ENCODE data around the gene SPINK2. TPM values are rescaled to one million over a fixed set of nuclear protein-coding genes. Genes with fewer than 3 reads are reported as not detected.

SPINK2 gene
- total and polyA plus RNA-seq, 2 donors (not counting 3 experiments of a cell fraction or from before 2014, with no cell fraction given): 0.71 TPM; not detected in 1

DNA sequence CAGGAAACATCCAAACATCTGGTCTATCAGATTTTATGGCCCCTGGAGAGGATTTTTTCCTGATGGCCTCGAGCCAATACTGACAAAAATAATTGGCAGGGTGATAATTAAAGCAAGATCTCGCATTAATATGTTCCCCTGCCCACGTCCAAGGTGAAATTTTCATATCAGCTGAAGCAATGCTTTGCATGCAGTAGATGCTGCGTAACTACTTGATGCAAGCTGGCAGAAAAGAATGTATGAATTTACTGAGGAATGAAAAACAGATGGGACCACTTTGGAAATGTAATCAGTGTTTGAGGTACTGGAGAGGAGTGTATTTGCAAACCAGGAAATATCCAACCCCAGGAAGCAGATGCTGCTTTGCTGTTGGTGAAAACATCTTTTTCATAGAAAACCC is 49.4 kb upstream of the SPINK2 start:
- Histone ChIP-seq H3K36me3 (ENCODE audit: control insufficient read depth in 2 of 2, extremely low read depth in 1 of 2, insufficient read depth in 2 of 2, low read length in 2 of 2) (no peaks in the 10 kb centered on the region), H3K4me2 (ENCODE audit: insufficient read depth, low read length) (no peak overlapping the region), H3K4me1 (ENCODE audit: control insufficient read depth, extremely low read depth, insufficient read depth, low read length) (no peaks in the 10 kb centered on the region), H2AFZ (ENCODE audit: low read depth, low read length) (no peak overlapping the region), H3K9ac (replicated peaks; ENCODE audit: extremely low read depth, insufficient read depth, low read length) (no peak overlapping the region), H3K9me3 (replicated peaks; ENCODE audit: control insufficient read depth, insufficient read depth, low read length) (no peaks in the 10 kb centered on the region), H3K27me3 (ENCODE audit: control insufficient read depth in 2 of 2, insufficient read depth in 2 of 2, low read length in 2 of 2) (peaks cover 0 to 4% of the 10 kb centered on the region in 2 experiments), H3K79me2 (ENCODE audit: control insufficient read depth, insufficient read depth, low read length) (no peaks in the 10 kb centered on the region), H3K4me3 (replicated peaks in 1 of 3; ENCODE audit: insufficient read depth in 1 of 3, low read depth in 1 of 3, low read length in 3 of 3) (no peak overlapping the region), H4K20me1 (replicated peaks; ENCODE audit: control insufficient read depth, extremely low read depth, insufficient read depth, low read length) (no peaks in the 10 kb centered on the region), H3K27ac (ENCODE audit: insufficient read depth, low read depth, low read length) (no peak overlapping the region), H3K9me1 (replicated peaks; ENCODE audit: control insufficient read depth, extremely low read depth, insufficient read depth, low read length) (no peaks in the 10 kb centered on the region)
- dilution Hi-C loops (cut with MboI; ENCODE audit: extremely low pct_ligation_motif_present, low sequenced_read_pairs) (no loop called here), intact Hi-C loops (cut with micrococcal nuclease) (no loop called here)
- BruUV-seq (replicated peaks): no TSS peak
- ChIA-PET CTCF (interaction anchor here (0.6 kb wide), 1 partner anchor 9 kb away, joined by 3 read pairs; no protein-coding TSS in a partner anchor), POLR2A (no interaction called here)
- FAIRE-seq: no peak
- no peak for DNase-seq (ENCODE audit: low read depth, low spot score)
- TF ChIP-seq, protein P1, sequence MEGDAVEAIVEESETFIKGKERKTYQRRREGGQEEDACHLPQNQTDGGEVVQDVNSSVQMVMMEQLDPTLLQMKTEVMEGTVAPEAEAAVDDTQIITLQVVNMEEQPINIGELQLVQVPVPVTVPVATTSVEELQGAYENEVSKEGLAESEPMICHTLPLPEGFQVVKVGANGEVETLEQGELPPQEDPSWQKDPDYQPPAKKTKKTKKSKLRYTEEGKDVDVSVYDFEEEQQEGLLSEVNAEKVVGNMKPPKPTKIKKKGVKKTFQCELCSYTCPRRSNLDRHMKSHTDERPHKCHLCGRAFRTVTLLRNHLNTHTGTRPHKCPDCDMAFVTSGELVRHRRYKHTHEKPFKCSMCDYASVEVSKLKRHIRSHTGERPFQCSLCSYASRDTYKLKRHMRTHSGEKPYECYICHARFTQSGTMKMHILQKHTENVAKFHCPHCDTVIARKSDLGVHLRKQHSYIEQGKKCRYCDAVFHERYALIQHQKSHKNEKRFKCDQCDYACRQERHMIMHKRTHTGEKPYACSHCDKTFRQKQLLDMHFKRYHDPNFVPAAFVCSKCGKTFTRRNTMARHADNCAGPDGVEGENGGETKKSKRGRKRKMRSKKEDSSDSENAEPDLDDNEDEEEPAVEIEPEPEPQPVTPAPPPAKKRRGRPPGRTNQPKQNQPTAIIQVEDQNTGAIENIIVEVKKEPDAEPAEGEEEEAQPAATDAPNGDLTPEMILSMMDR (IDR thresholded peaks at IDR 0.05; ENCODE audit: extremely low read depth in 1 of 2, insufficient read depth in 1 of 2, low read depth in 1 of 2, low read length in 2 of 2): no peak
- no peak for TF ChIP-seq POLR2A (IDR thresholded peaks at IDR 0.05; ENCODE audit: low read depth, low read length)
- TF ChIP-seq, protein P2, sequence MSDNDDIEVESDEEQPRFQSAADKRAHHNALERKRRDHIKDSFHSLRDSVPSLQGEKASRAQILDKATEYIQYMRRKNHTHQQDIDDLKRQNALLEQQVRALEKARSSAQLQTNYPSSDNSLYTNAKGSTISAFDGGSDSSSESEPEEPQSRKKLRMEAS (IDR thresholded peaks at IDR 0.05; ENCODE audit: insufficient read depth, insufficient read length): no peak
- no peak for TF ChIP-seq GATA2 (IDR thresholded peaks at IDR 0.05; ENCODE audit: insufficient read depth, insufficient read length, low read depth, low read length)
- TF ChIP-seq POLR2AphosphoS5 (IDR thresholded peaks at IDR 0.05; ENCODE audit: insufficient read depth, low read depth, low read length): no peak
- no peak for TF ChIP-seq MYC (IDR thresholded peaks at IDR 0.05; ENCODE audit: low read depth, low read length)
- no peak for TF ChIP-seq FOS (IDR thresholded peaks at IDR 0.05; ENCODE audit: borderline replicate concordance, insufficient read depth, low read length)

All from endothelial cell of umbilical vein (primary cell).